T-cell (primary cell): ENCODE results near the gene PRPF38A. TPM values are rescaled to one million over a fixed set of nuclear protein-coding genes. Genes with fewer than 3 reads are reported as not detected.

ENCODE experiments used
- ATAC-seq, 4 experiments: fragments of 200-7000 bp in 3 of 4; fragments of 150-1000 bp in 1 of 4; cut with Tn5 transposase; replicated peaks in 1 of 4; 1 replicate in 3 of 4; 2 replicates in 1 of 4; pipeline ENCODE4 v1.10.0; 2021; ENCODE audit warnings: moderate library complexity in 3 of 4, mild to moderate bottlenecking in 2 of 4, moderate number of reproducible peaks in 1 of 4
- CTCF ChIA-PET, 2 donors: fragments of 300-600 bp; sonication (Branson Sonifier 250); formaldehyde crosslinking; loops; one replicate each; lab custom pipeline; 2022; ENCODE audit warnings: antibody characterized with exemption in 2 of 2; lab: Charles Lee
- POLR2A ChIA-PET, 2 donors: fragments of 300-600 bp; sonication (Branson Sonifier 250); formaldehyde crosslinking; loops; one replicate each; lab custom pipeline; 2022; ENCODE audit warnings: antibody characterized with exemption in 2 of 2; lab: Charles Lee
- DNase-seq, 35 experiments: peaks; one replicate each; pipeline versions ENCODE4 v3.0.0 to v3.0.0-alpha.2; 2013 to 2023
- H3K27ac ChIP-seq: one replicate; pipeline ENCODE4 v1.5.1; 2013; ENCODE audit warnings: low read length
- H3K27me3 ChIP-seq, 2 experiments: replicated peaks in 1 of 2; 1 replicate in 1 of 2; 2 replicates in 1 of 2; pipeline versions ENCODE4 v1.6.1 to v1.7.0; 2013; ENCODE audit warnings: low read length in 1 of 2, mixed read lengths in 1 of 2; ENCODE audit not compliant: control insufficient read depth in 2 of 2, insufficient read depth in 2 of 2; ENCODE audit errors: extremely low read depth in 1 of 2
- H3K36me3 ChIP-seq, 2 donors: 1 replicate in 1 of 2; 2 replicates in 1 of 2; pipeline versions ENCODE4 v1.6.1 to v1.7.0; 2013; ENCODE audit warnings: low read length in 1 of 2; ENCODE audit not compliant: control insufficient read depth in 2 of 2, insufficient read depth in 1 of 2; ENCODE audit errors: extremely low read depth in 1 of 2
- H3K4me1 ChIP-seq, 2 experiments: 1 replicate in 1 of 2; 2 replicates in 1 of 2; pipeline versions ENCODE4 v1.6.1 to v1.7.0; 2013; ENCODE audit warnings: low read length in 2 of 2, mixed read lengths in 1 of 2; ENCODE audit not compliant: insufficient read depth in 2 of 2, control insufficient read depth in 1 of 2; ENCODE audit errors: extremely low read depth in 1 of 2
- H3K4me3 ChIP-seq, 2 donors: 1 replicate in 1 of 2; 2 replicates in 1 of 2; pipeline versions ENCODE4 v1.5.1 to v1.7.0; 2013; ENCODE audit warnings: mild to moderate bottlenecking in 2 of 2, low read length in 1 of 2, moderate library complexity in 1 of 2; ENCODE audit not compliant: control insufficient read depth in 1 of 2; ENCODE audit errors: extremely low read depth in 1 of 2
- H3K9me3 ChIP-seq: 2 replicates; pipeline ENCODE4 v1.7.0; 2013
- H3K27ac Mint-ChIP-seq, 2 donors: one replicate each; pipeline ENCODE4 v1.8.0; 2020 to 2021; ENCODE audit warnings: mild to moderate bottlenecking in 2 of 2, mixed read lengths in 2 of 2
- H3K27me3 Mint-ChIP-seq, 2 donors: one replicate each; pipeline ENCODE4 v1.8.0; 2021 to 2022; ENCODE audit warnings: mixed read lengths in 2 of 2
- H3K36me3 Mint-ChIP-seq: one replicate; pipeline ENCODE4 v1.8.0; 2021; ENCODE audit warnings: mixed read lengths
- H3K4me1 Mint-ChIP-seq, 3 donors: one replicate each; pipeline ENCODE4 v1.8.0; 2020 to 2022; ENCODE audit warnings: mixed read lengths in 3 of 3, mild to moderate bottlenecking in 1 of 3
- H3K4me3 Mint-ChIP-seq, 3 donors: one replicate each; pipeline ENCODE4 v1.8.0; 2020 to 2022; ENCODE audit warnings: mild to moderate bottlenecking in 3 of 3, mixed read lengths in 3 of 3, moderate library complexity in 3 of 3
- H3K9me3 Mint-ChIP-seq, 3 donors: one replicate each; pipeline ENCODE4 v1.8.0; 2020 to 2022; ENCODE audit warnings: mixed read lengths in 3 of 3
- WGBS: methylation state at CpG from one replicate; pipeline ENCODE4 v1.1.5; 2013; ENCODE audit warnings: missing lambda C conversion rate; ENCODE audit not compliant: insufficient coverage; 5-methylcytosine and 5-hydroxymethylcytosine counted together
- total RNA-seq, 35 experiments: library from RNA in 6 of 35; stranded (reverse) in 6 of 35; fragments of 120-200 nt in 1 of 35; gene quantifications; one replicate each; pipeline versions ENCODE4 v1.2.1 to v1.2.4 and lab custom pipeline; 2013 to 2026

Gene PRPF38A
- total RNA-seq, 5 donors from 2014 or later (not counting 1 experiment from before 2014, with no cell fraction given), result 58.6 to 66.1 (median 64.7) TPM

GRCh38 chr1:52432807-52433206 lies 28.4 kb downstream of the PRPF38A start:
- CTCF ChIA-PET, result interaction anchor here in 1 of 2 donors (0.7 kb wide), 1 partner anchor 43 kb away, joined by 4 read pairs; no protein-coding TSS in a partner anchor
- 90% methylated on average over 5 of the region's 8 CpGs for WGBS
- Mint-ChIP-seq H3K36me3 (peaks cover 62% of the 10 kb centered on the region), H3K27ac (no peak overlapping the region), H3K27me3 (no peaks in the 10 kb centered on the region), H3K4me3 (no peak overlapping the region), H3K9me3 (no peaks in the 10 kb centered on the region), H3K4me1 (peaks cover 0 to under 1% (median 0%) of the 10 kb centered on the region in 3 donors)
- H3K36me3 ChIP-seq, result peaks cover 16 to 66% of the 10 kb centered on the region in 2 donors
- H3K4me3 ChIP-seq, result no peak overlapping the region
- no peaks in the 10 kb centered on the region for H3K4me1 ChIP-seq
- no peak overlapping the region for H3K27ac ChIP-seq
- DNase-seq (no peak), ATAC-seq (no peak)
- H3K27me3 ChIP-seq, result no peaks in the 10 kb centered on the region
- POLR2A ChIA-PET, result no interaction called here
- no peaks in the 10 kb centered on the region for H3K9me3 ChIP-seq

DNA sequence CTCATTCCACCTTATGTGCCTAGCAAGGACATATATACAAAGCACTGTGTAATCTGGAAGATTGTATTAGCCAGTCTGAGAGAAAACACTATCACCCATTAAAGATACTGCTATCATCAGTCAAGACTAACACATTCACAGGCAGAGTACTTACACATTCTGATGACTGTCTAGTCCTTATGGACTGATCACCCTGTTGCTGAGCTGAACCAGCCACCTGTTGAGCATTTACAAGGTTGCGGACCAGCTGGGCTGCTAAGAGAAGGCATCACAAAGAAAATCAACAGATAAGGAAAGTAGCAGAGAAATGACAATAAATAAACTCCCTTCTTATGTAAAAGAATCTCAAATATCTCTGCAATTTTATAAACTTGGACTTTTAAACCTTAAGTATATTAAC lies 30.8 kb downstream of the PRPF38A start:
- no peaks in the 10 kb centered on the region for H3K4me1 ChIP-seq
- H3K27me3 ChIP-seq, result no peaks in the 10 kb centered on the region
- H3K27ac ChIP-seq, result no peak overlapping the region
- H3K4me3 Mint-ChIP-seq, result no peak overlapping the region
- no peaks in the 10 kb centered on the region for H3K27me3 Mint-ChIP-seq
- H3K4me1 Mint-ChIP-seq, result no peaks in the 10 kb centered on the region
- H3K36me3 ChIP-seq, result peaks cover 16 to 76% of the 10 kb centered on the region in 2 donors
- ATAC-seq (no peak), DNase-seq (no peak)
- H3K9me3 Mint-ChIP-seq, result no peaks in the 10 kb centered on the region
- WGBS, result no CpG with 5 or more reads among the region's 1 CpG
- no peak overlapping the region for H3K4me3 ChIP-seq
- POLR2A ChIA-PET, result no interaction called here
- CTCF ChIA-PET, result interaction anchor here (1.1 kb wide), 2 partner anchors 9 to 11 kb away, joined by 3 to 4 read pairs; no protein-coding TSS in a partner anchor
- peak overlapping the region in 1 of 2 donors; percentile 28 for H3K27ac Mint-ChIP-seq
- no peaks in the 10 kb centered on the region for H3K9me3 ChIP-seq
- peaks cover 71% of the 10 kb centered on the region for H3K36me3 Mint-ChIP-seq

- ChIA-PET POLR2A (no interaction called here), CTCF (interaction anchor here (1.1 kb wide), 2 partner anchors 9 to 12 kb away, joined by 3 to 4 read pairs; no protein-coding TSS in a partner anchor)
- no peak for DNase-seq
- H3K36me3 ChIP-seq, result peaks cover 16 to 76% of the 10 kb centered on the region in 2 donors
- H3K4me1 Mint-ChIP-seq, result no peaks in the 10 kb centered on the region
- peaks cover 73% of the 10 kb centered on the region for H3K36me3 Mint-ChIP-seq
- H3K4me3 Mint-ChIP-seq, result no peak overlapping the region
- ATAC-seq, result no peak
- H3K27ac ChIP-seq, result no peak overlapping the region
- H3K9me3 ChIP-seq, result no peaks in the 10 kb centered on the region
- WGBS, result no CpG with 5 or more reads among the region's 1 CpG
- no peak overlapping the region for H3K4me3 ChIP-seq
- no peaks in the 10 kb centered on the region for H3K9me3 Mint-ChIP-seq
- H3K4me1 ChIP-seq, result no peaks in the 10 kb centered on the region
- no peaks in the 10 kb centered on the region for H3K27me3 ChIP-seq
- no peaks in the 10 kb centered on the region for H3K27me3 Mint-ChIP-seq
- peak overlapping the region in 1 of 2 donors; percentile 17 for H3K27ac Mint-ChIP-seq
These were observed 31.2 kb downstream of the PRPF38A start for GRCh38 chr1:52435650-52436049.

DNA sequence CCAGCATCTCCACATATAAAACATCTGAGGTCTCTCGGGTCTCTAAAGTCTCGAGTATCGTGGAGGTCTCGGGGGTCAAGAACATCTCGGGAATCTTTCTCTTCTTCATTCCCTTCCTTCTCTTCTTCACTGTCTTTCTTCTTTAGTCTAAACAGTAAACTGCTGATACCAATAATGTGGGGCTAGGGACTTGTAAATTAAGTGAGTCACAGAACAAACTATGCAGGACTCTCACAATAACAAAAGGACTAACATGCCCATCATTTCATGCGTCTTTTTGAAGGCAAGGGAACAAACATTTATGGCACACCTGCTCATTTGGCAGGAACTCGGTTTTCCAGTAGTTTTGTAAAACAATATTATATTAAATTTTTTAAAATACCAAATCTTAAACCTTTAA lies 32.4 kb downstream of the PRPF38A start:
- Histone ChIP-seq H3K4me1 (no peaks in the 10 kb centered on the region), H3K4me3 (no peak overlapping the region), H3K9me3 (no peaks in the 10 kb centered on the region), H3K27ac (no peak overlapping the region), H3K27me3 (no peaks in the 10 kb centered on the region), H3K36me3 (peaks cover 16 to 73% of the 10 kb centered on the region in 2 donors)
- Mint-ChIP-seq H3K36me3 (peaks cover 67% of the 10 kb centered on the region), H3K27ac (no peak overlapping the region), H3K9me3 (no peaks in the 10 kb centered on the region), H3K4me1 (no peaks in the 10 kb centered on the region), H3K4me3 (no peak overlapping the region), H3K27me3 (no peaks in the 10 kb centered on the region)
- WGBS, result 100% methylated on average over 1 of the region's 7 CpGs
- ChIA-PET CTCF (no interaction called here), POLR2A (no interaction called here)
- DNase-seq (no peak), ATAC-seq (no peak)

DNA sequence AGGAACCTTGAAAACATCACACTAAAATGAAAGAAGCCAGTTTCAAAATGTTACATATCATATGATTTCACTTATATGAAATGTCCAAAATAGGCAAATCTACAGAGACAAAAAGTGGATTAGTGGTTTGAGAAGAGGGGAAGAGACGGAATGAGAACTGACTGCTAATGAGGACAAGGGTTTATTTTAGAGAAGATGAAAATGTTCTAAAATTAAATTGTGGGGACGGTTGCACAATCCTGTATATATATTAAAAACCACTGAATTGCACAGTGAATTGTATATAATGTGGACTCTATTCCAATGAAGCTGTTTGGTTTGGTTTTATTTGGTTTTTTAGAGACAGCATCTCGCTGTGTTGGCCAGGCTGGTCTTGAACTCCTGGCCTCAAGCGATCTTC lies 35.6 kb downstream of the PRPF38A start:
- H3K4me1 Mint-ChIP-seq, result no peaks in the 10 kb centered on the region
- peak overlapping the region in 1 of 2 donors; percentile 67 for H3K27ac Mint-ChIP-seq
- H3K27me3 ChIP-seq, result no peaks in the 10 kb centered on the region
- DNase-seq (no peak), ATAC-seq (no peak)
- peaks cover 55% of the 10 kb centered on the region for H3K36me3 Mint-ChIP-seq
- ChIA-PET POLR2A (no interaction called here), CTCF (no interaction called here)
- no peaks in the 10 kb centered on the region for H3K27me3 Mint-ChIP-seq
- peaks cover 7 to 66% of the 10 kb centered on the region in 2 donors for H3K36me3 ChIP-seq
- H3K9me3 ChIP-seq, result no peaks in the 10 kb centered on the region
- no peak overlapping the region for H3K27ac ChIP-seq
- no peak overlapping the region for H3K4me3 Mint-ChIP-seq
- H3K4me3 ChIP-seq, result no peak overlapping the region
- H3K4me1 ChIP-seq, result no peaks in the 10 kb centered on the region
- whole genome bisulfite sequencing, result no CpG with 5 or more reads among the region's 4 CpGs
- H3K9me3 Mint-ChIP-seq, result no peaks in the 10 kb centered on the region

- no peak for ATAC-seq
- peaks cover 40% of the 10 kb centered on the region for H3K36me3 Mint-ChIP-seq
- H3K36me3 ChIP-seq, result peaks cover 0 to 54% of the 10 kb centered on the region in 2 donors
- CTCF ChIA-PET, result interaction anchor here in 1 of 2 donors (0.6 kb wide), 1 partner anchor 176 kb away, joined by 3 read pairs; no protein-coding TSS in a partner anchor
- no peak overlapping the region for H3K27ac ChIP-seq
- H3K9me3 ChIP-seq, result no peaks in the 10 kb centered on the region
- H3K9me3 Mint-ChIP-seq, result no peaks in the 10 kb centered on the region
- no peaks in the 10 kb centered on the region for H3K27me3 ChIP-seq
- H3K4me1 ChIP-seq, result no peaks in the 10 kb centered on the region
- H3K4me1 Mint-ChIP-seq, result no peaks in the 10 kb centered on the region
- no peaks in the 10 kb centered on the region for H3K27me3 Mint-ChIP-seq
- H3K27ac Mint-ChIP-seq, result no peak overlapping the region
- no CpG with 5 or more reads among the region's 2 CpGs for WGBS
- H3K4me3 Mint-ChIP-seq, result no peak overlapping the region
- no peak for DNase-seq
- H3K4me3 ChIP-seq, result no peak overlapping the region
- POLR2A ChIA-PET, result no interaction called here
These were observed 40.1 kb downstream of the PRPF38A start for GRCh38 chr1:52444463-52444862.
